GM19438 (cell line): ENCODE results near the gene KLLN.
"Not testable (repeated sequence)": the region's sequence is repeated elsewhere in the genome, so short reads cannot be mapped to it uniquely, and the experiment has no call there.

Source experiments
- ATAC-seq: cut with Tn5 transposase; IDR thresholded peaks from one replicate; pipeline ENCODE4 v1.9.1; 2021; ENCODE audit warnings: low read depth; ENCODE audit not compliant: unreplicated experiment

The KLLN gene

GRCh38 chr10:87867453-87867852, 4.1 kb upstream of the KLLN start:
- ATAC-seq = no peak

GRCh38 chr10:87866412-87866974, 3.2 kb upstream of the KLLN start:
- no peak for ATAC-seq

GRCh38 chr10:87865241-87865881, 2.0 kb upstream of the KLLN start:
- no peak for ATAC-seq

DNA sequence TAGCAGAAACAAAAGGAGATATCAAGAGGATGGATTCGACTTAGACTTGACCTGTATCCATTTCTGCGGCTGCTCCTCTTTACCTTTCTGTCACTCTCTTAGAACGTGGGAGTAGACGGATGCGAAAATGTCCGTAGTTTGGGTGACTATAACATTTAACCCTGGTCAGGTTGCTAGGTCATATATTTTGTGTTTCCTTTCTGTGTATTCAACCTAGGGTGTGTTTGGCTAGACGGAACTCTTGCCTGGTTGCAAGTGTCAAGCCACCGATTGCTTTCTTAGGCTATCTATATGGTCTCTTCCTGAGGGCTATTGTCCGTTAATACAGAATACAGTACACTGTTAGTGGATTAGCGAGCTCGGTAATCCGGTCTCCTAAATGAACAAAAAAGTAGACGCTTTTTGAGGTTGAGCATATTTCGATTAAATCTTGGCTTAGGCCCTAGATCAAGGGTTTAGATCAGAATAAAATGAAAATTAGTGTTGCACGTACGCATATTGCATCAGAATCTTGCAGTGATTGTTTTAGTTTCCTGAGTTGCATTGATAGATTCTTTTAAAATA, 1.2 kb upstream of the KLLN start:
- ATAC-seq = no peak

- not testable (repeated sequence) for ATAC-seq
Observed at GRCh38 chr10:87863951-87864495, 690 bp upstream of the KLLN start.

DNA sequence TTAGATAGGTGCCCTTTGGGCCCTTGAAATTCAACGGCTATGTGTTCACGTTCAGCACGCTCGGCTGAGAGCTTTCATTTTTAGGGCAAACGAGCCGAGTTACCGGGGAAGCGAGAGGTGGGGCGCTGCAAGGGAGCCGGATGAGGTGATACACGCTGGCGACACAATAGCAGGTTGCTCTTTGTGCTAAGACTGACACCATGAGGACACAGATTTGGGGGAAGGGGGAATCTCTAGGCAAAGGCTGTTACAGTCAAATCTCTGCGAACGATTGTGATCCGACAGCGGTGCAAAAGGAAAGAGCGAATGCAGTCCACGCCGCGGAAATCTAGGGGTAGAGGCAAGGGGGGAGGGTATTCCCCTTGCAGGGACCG, 667 bp downstream of the KLLN start:
- ATAC-seq = peak; percentile 8

DNA sequence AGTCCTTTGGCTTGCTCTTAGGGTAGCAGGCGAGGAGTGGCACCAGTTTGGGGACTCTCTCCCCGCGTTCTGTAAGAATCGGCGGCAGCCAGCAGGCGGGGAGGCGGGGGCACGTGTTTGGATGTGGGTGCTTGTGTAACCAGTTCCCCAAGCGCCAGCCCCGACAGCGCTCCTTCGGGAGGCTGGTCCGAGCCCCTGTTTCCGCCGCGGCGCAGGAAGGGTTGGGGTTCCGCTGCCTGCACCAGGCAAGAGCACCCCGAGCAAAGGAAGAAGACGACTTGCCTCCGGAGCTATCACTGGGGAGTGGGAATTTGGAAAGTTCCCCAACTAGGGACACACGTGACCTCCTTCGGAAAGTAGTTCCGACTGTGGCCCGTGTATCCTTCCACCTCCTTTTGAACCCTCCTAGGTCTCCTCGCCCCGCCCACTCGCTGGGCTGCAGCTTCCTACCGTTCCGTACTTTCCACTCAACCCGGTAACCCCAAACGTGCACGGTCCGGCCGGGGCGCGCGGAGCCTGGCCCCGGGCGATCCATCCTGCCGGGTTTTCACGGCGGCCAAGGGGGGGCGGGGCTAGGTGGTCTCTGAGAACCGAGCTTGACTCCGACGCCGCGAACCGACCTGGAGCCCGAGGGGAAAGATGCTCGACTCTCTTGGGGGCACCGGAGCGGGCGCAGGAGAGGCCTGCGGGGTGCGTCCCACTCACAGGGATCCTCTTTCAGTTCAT, 1.2 kb downstream of the KLLN start:
- peak; percentile 49 for ATAC-seq

GRCh38 chr10:87861566-87861952, 1.8 kb downstream of the KLLN start:
- peak; percentile 15 for ATAC-seq

GRCh38 chr10:87860816-87861403, 2.4 kb downstream of the KLLN start:
- ATAC-seq = no peak

- no peak for ATAC-seq
Observed at GRCh38 chr10:87860156-87860795, 3.1 kb downstream of the KLLN start.

DNA sequence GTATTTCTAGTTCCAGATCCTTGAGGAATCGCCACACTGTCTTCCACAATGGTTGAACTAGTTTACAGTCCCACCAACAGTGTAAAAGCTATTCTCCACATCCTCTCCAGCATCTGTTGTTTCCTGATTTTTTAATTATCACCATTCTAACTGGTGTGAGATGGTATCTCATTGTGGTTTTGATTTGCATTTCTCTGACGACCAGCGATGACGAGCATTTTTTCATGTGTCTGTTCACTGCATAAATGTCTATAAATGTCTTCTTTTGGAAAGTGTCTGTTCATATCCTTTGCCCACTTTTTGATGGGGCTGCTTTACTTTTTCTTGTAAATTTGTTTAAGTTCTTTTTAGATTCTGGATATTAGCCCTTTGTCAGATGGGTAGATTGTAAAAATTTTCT, 7.7 kb downstream of the KLLN start:
- not testable (repeated sequence) for ATAC-seq

DNA sequence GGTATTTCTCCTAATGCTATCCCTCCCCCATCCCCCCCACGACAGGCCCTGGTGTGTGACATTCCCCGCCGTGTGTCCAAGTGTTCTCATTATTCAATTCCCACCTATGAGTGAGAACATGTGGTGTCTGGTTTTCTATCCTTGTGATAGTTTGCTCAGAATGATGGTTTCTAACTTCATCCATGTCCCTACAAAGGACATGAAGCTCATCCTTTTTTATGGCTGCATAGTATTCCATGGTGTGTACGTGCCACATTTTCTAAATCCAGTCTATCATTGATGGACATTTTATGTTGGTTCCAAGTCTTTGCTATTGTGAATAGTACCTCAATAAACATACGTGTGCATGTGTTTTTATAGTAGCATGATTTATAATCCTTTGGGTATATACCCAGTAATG, 8.1 kb downstream of the KLLN start:
- not testable (repeated sequence) for ATAC-seq

- no peak for ATAC-seq
Observed at GRCh38 chr10:87852089-87852488, 11.2 kb downstream of the KLLN start.

- no peak for ATAC-seq
Observed at GRCh38 chr10:87850742-87851205, 12.6 kb downstream of the KLLN start.

- ATAC-seq = no peak
Observed at GRCh38 chr10:87849001-87849400, 14.3 kb downstream of the KLLN start.

- no peak for ATAC-seq
Observed at GRCh38 chr10:87847550-87847949, 15.8 kb downstream of the KLLN start.

DNA sequence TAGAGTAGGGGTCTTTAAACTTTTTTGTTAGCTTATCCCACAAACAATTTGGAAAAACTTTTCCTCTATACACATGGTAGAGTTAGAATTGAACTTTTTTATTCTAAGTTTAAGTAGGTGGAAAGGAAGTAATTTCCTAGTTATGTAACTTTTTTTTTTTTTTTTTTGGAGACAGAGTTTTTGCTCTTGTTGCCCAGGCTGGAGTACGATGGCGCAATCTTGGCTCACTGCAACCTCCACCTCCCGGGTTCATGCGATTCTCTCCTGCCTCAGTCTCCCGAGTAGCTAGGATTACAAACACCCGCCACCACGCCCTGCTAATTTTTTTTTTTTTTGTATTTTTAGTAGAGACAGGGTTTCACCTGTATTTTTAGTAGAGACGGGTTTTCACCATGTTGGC, 16.6 kb downstream of the KLLN start:
- not testable (repeated sequence) for ATAC-seq

DNA sequence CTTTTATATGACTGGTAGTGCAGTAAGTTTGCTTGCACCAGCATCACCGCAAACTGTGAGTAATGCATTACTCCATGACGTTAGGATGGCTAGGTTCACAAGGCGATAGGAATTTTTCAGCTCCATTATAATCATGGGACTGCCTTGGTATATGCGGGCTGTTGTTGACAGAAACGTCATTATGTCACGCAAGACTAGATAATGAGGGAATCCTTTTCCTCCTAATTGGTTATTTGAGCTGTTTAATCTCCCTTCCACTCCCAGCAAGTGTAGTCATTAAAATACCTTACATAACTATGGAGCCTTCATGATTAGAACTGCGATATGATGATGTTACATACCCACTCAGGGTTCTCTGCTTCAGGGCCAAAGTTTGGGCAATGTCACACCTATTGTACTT, 17.3 kb downstream of the KLLN start:
- no peak for ATAC-seq

DNA sequence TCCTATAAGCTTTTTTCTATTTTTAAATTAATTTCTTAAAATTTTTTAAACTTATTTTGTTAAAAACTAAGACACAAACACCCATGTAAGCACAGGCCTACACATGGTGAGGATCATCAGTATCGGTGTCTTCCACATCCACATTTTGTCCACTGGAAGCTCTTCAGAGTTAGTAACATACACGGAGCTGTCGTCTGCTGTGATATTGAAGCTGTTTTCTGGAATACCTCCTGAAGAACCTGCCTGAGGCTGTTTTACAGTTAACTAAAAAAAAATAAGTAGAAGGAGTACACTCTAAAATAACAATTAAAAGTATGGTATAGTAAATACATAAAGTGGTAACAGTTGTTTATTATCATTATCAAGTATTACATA, 17.7 kb downstream of the KLLN start:
- no peak for ATAC-seq

GRCh38 chr10:87844837-87845623, 18.3 kb downstream of the KLLN start:
- no peak for ATAC-seq
